Measurements from ENCODE around the gene NKX6-2.

- no peak for TF ChIP-seq CTCF (IDR thresholded peaks at IDR 0.05)
- TF ChIP-seq POLR2A (IDR thresholded peaks at IDR 0.05), result no peak
Observed at GRCh38 chr10:132817701-132818211, 31.8 kb upstream of the NKX6-2 start.
